Immature natural killer cell (primary cell): ENCODE measurements around the gene HOXD8. TPM values are rescaled to one million over a fixed set of nuclear protein-coding genes. Genes with fewer than 3 reads are reported as not detected.
A peak's percentile ranks its signal among the peaks of the same experiment; 100 is the strongest.

Experiments used
- DNase-seq, 3 donors: peaks; one replicate each; pipeline ENCODE4 v3.0.0; 2022; ENCODE audit warnings: mixed read lengths in 1 of 3
- H3K27ac Mint-ChIP-seq, 6 donors: one replicate each; pipeline ENCODE4 v1.8.0; 2020; ENCODE audit warnings: mixed read lengths in 6 of 6, mild to moderate bottlenecking in 5 of 6, inconsistent platforms in 4 of 6, moderate library complexity in 3 of 6
- H3K27me3 Mint-ChIP-seq, 3 donors: one replicate each; pipeline ENCODE4 v1.8.0; 2020 to 2021; ENCODE audit warnings: low read depth in 3 of 3, mild to moderate bottlenecking in 3 of 3, mixed read lengths in 3 of 3, moderate library complexity in 3 of 3, inconsistent platforms in 1 of 3
- H3K36me3 Mint-ChIP-seq, 3 donors: one replicate each; pipeline ENCODE4 v1.8.0; 2020; ENCODE audit warnings: mixed read lengths in 3 of 3, inconsistent platforms in 2 of 3, mild to moderate bottlenecking in 2 of 3
- H3K4me1 Mint-ChIP-seq, 2 donors: one replicate each; pipeline ENCODE4 v1.8.0; 2020; ENCODE audit warnings: inconsistent platforms in 2 of 2, mild to moderate bottlenecking in 2 of 2, mixed read lengths in 2 of 2, moderate library complexity in 1 of 2
- H3K4me3 Mint-ChIP-seq, 5 donors: one replicate each; pipeline ENCODE4 v1.8.0; 2020; ENCODE audit warnings: mild to moderate bottlenecking in 5 of 5, mixed read lengths in 5 of 5, inconsistent platforms in 3 of 5, moderate library complexity in 3 of 5
- H3K9me3 Mint-ChIP-seq, 6 donors: one replicate each; pipeline ENCODE4 v1.8.0; 2020; ENCODE audit warnings: mild to moderate bottlenecking in 6 of 6, mixed read lengths in 6 of 6, inconsistent platforms in 4 of 6, moderate library complexity in 3 of 6
- polyA plus RNA-seq, 3 donors: library from polyadenylated mRNA; unstranded; fragments of 300-500 nt; fragmentation: Illumina TruSeq; gene quantifications; one replicate each; pipeline ENCODE4 v1.2.3, GENCODE V29; 2021

HOXD8 gene
- polyA plus RNA-seq, 3 donors from 2014 or later = not detected

- peaks cover 32 to 34% of the 10 kb centered on the region in 2 donors for H3K4me1 Mint-ChIP-seq
- peaks cover 0 to 23% (median 4%) of the 10 kb centered on the region in 6 donors for H3K9me3 Mint-ChIP-seq
- peaks cover 0 to 9% (median 0%) of the 10 kb centered on the region in 3 donors for H3K36me3 Mint-ChIP-seq
- H3K27ac Mint-ChIP-seq = no peak overlapping the region
- no peak for DNase-seq
- H3K27me3 Mint-ChIP-seq = peaks cover 61 to 80% (median 80%) of the 10 kb centered on the region in 3 donors
- H3K4me3 Mint-ChIP-seq = peak overlapping the region in 4 of 5 donors; percentile 1 to 57 (median 6)
Observed at GRCh38 chr2:176093898-176094249, 35.6 kb upstream of the HOXD8 start.

GRCh38 chr2:176094349-176094748 lies 35.2 kb upstream of the HOXD8 start:
- Mint-ChIP-seq H3K4me3 (no peak overlapping the region), H3K27me3 (peaks cover 65 to 81% (median 80%) of the 10 kb centered on the region in 3 donors), H3K27ac (no peak overlapping the region), H3K36me3 (peaks cover 0 to 9% (median 0%) of the 10 kb centered on the region in 3 donors), H3K4me1 (peaks cover 32 to 34% of the 10 kb centered on the region in 2 donors), H3K9me3 (peaks cover 0 to 23% (median 4%) of the 10 kb centered on the region in 6 donors)
- no peak for DNase-seq

DNA sequence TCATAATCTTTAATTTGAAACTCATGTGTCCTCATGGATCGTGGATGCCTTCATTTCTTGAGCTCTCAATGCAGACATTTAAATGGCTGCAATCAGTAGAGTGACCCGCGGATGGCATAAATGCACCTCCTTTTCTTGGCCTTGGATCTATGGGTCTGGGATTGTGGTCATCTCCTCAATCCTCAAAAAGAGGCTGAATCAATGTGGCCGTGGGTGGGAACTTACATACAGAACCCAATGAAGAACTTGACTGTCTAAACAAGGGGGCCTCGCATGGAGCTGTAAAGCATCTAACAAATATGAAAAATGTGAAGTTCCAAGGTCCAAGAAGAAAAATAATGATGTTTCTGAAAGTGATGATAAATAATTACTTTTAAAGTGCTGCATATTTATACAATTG lies 34.1 kb upstream of the HOXD8 start:
- peaks cover 0 to 9% (median 0%) of the 10 kb centered on the region in 3 donors for H3K36me3 Mint-ChIP-seq
- H3K4me3 Mint-ChIP-seq = peak overlapping the region in 2 of 5 donors; percentile 14 to 25
- H3K4me1 Mint-ChIP-seq = peaks cover 32 to 34% of the 10 kb centered on the region in 2 donors
- peaks cover 68 to 77% (median 74%) of the 10 kb centered on the region in 3 donors for H3K27me3 Mint-ChIP-seq
- peaks cover 0 to 23% (median 4%) of the 10 kb centered on the region in 6 donors for H3K9me3 Mint-ChIP-seq
- DNase-seq = no peak
- H3K27ac Mint-ChIP-seq = no peak overlapping the region

- no peak for DNase-seq
- H3K27me3 Mint-ChIP-seq = peaks cover 71 to 78% (median 73%) of the 10 kb centered on the region in 3 donors
Observed at GRCh38 chr2:176096243-176096985, 33.1 kb upstream of the HOXD8 start.

DNA sequence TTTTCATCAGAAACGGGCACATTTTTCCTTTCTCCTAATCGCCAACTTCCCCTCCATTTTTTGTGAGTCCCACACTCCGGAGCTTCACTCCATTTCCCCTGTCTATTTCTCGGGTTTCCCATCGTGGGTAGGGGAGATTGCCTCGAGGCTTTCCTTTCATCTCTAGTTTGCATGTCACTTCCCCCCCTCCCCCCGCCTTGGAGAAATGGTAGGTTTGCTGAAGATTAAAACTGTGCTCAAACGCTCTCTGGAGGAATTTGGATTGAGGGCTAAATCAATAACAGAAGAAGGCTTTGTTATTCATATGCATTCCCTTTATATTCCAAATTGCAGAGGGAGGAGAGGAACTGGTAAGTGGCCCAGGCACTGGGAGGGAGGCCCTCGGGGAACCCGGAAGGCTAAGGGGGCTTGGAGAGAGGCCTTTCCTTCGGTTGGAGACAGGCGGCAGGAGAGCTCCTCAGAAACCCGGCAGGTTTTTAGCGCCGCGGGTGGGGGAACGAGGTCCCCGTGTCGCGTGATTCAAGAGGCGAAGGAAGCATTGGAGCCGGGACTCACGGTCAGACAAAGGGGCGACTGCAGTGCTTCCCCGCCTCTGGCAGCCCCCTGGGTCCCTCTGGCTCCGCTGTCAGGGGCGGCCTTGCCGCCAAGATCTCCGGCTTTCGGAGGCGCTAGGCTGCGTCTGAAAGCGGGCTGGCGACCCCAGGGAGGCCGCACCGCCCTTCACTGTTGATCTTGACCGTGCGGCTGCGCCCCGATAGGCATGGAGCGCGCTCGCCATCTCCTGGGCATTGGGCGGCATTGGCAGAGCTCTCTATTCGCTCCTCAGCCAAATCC lies 32.3 kb upstream of the HOXD8 start:
- Mint-ChIP-seq H3K27ac (no peak overlapping the region), H3K36me3 (peaks cover 0 to 9% (median 0%) of the 10 kb centered on the region in 3 donors), H3K4me3 (peak overlapping the region; percentile 78 to 91 (median 84)), H3K9me3 (peaks cover 0 to 23% (median 4%) of the 10 kb centered on the region in 6 donors), H3K27me3 (peaks cover 65 to 77% (median 68%) of the 10 kb centered on the region in 3 donors), H3K4me1 (peaks cover 27 to 32% of the 10 kb centered on the region in 2 donors)
- DNase-seq = peak; percentile 51 to 60 (median 54)

More at GRCh38 chr2:176096243-176096985, 33.1 kb upstream of the HOXD8 start:
- H3K4me1 Mint-ChIP-seq = peaks cover 32 to 34% of the 10 kb centered on the region in 2 donors
- H3K27ac Mint-ChIP-seq = no peak overlapping the region
- peaks cover 0 to 23% (median 4%) of the 10 kb centered on the region in 6 donors for H3K9me3 Mint-ChIP-seq
- peaks cover 0 to 9% (median 0%) of the 10 kb centered on the region in 3 donors for H3K36me3 Mint-ChIP-seq
- peak overlapping the region; percentile 78 to 91 (median 84) for H3K4me3 Mint-ChIP-seq

DNA sequence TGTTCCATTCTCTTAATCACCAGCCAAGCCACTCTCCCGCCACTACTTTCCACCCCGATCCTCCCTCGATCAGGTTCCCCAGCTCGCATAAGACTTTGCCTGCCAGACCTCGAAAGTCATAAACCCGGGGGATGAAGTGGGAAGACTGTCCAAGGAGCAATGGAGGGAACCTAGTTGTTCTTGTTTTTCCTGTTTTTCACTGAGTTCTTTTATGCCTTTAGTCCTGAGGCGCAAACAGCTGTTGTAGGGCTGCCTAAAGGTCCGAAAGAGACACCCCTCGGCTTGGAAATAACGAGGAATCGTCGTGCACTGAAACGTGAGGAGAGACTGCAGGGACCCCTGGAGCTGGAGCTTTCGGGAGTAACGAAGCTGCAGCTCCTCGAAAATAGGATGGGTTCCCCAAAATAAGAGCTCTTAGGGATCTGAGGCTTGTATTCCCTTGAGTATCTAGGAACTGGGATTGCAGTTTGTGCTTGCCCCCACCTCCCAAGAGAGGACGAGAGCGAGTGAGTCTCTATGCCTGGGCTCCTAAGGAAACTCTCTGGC lies 31.6 kb upstream of the HOXD8 start:
- Mint-ChIP-seq H3K27me3 (peaks cover 65 to 83% (median 74%) of the 10 kb centered on the region in 3 donors), H3K4me1 (peaks cover 27 to 32% of the 10 kb centered on the region in 2 donors), H3K9me3 (peaks cover 0 to 23% (median 4%) of the 10 kb centered on the region in 6 donors), H3K27ac (no peak overlapping the region), H3K36me3 (peaks cover 0 to 9% (median 0%) of the 10 kb centered on the region in 3 donors), H3K4me3 (peak overlapping the region; percentile 78 to 91 (median 84))
- DNase-seq = no peak

DNA sequence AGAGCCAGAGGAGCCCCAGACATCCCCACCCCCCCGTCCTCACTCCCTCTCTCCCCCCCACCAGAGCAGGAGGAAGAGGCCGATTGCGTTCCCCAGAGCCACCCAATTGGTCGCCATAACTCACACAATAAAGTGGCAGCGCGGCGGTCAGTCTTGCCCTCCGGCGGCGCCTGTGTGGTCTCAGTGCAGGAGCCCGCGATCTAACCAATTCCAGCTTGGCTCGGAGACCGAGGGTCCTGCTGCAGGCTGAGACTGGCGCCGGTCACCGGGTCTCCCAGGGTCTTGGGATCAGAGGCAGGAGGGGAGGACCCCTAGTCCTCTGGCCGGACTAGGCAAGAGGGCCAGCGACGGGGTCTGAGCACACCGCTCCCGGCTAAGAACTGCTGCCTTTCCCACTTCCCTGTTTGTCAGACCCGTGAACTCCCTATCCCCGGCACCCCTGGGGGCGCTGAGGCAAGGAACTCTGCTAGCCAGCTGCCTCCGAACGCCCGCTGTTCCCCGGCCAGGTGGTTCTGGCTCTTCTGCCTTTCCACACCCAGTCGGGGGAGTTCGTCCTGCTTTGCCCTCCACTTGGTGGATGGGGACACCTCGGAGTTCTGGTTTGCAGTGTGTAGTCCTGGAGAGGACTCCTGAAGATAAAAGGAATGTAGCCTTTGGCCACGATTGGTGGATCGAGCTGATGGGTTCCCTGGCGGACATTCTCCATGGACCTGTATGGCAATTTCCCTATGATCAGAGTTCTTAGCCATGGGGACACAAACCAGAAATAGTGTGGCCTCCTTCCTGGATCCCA lies 30.9 kb upstream of the HOXD8 start:
- Mint-ChIP-seq H3K27ac (no peak overlapping the region), H3K36me3 (peaks cover 0 to 9% (median 0%) of the 10 kb centered on the region in 3 donors), H3K9me3 (peaks cover 0 to 20% (median 4%) of the 10 kb centered on the region in 6 donors), H3K4me1 (peaks cover 24 to 31% of the 10 kb centered on the region in 2 donors), H3K27me3 (peaks cover 68 to 86% (median 75%) of the 10 kb centered on the region in 3 donors), H3K4me3 (no peak overlapping the region)
- no peak for DNase-seq

- peaks cover 66 to 79% (median 71%) of the 10 kb centered on the region in 3 donors for H3K27me3 Mint-ChIP-seq
- peaks cover 20 to 24% of the 10 kb centered on the region in 2 donors for H3K4me1 Mint-ChIP-seq
- no peak overlapping the region for H3K27ac Mint-ChIP-seq
- no peak for DNase-seq
- H3K9me3 Mint-ChIP-seq = peaks cover 0 to 14% (median 4%) of the 10 kb centered on the region in 6 donors
- H3K36me3 Mint-ChIP-seq = peaks cover 0 to 9% (median 0%) of the 10 kb centered on the region in 3 donors
- no peak overlapping the region for H3K4me3 Mint-ChIP-seq
Observed at GRCh38 chr2:176099159-176099727, 30.3 kb upstream of the HOXD8 start.

- Mint-ChIP-seq H3K4me1 (peaks cover 20 to 22% of the 10 kb centered on the region in 2 donors), H3K36me3 (peaks cover 0 to 9% (median 0%) of the 10 kb centered on the region in 3 donors), H3K27me3 (peaks cover 63 to 74% (median 70%) of the 10 kb centered on the region in 3 donors), H3K27ac (no peak within 1 kb of the TSS), H3K9me3 (peaks cover 0 to 10% (median 3%) of the 10 kb centered on the region in 6 donors), H3K4me3 (no peak within 1 kb of the TSS)
- DNase-seq = no peak
Observed at GRCh38 chr2:176099728-176100546, 29.6 kb upstream of the HOXD8 start, which contains the start of gene HOXD12. HOXD12 (plus strand) TSS chr2:176099795; CDS start chr2:176099802, 7 bp downstream.

DNA sequence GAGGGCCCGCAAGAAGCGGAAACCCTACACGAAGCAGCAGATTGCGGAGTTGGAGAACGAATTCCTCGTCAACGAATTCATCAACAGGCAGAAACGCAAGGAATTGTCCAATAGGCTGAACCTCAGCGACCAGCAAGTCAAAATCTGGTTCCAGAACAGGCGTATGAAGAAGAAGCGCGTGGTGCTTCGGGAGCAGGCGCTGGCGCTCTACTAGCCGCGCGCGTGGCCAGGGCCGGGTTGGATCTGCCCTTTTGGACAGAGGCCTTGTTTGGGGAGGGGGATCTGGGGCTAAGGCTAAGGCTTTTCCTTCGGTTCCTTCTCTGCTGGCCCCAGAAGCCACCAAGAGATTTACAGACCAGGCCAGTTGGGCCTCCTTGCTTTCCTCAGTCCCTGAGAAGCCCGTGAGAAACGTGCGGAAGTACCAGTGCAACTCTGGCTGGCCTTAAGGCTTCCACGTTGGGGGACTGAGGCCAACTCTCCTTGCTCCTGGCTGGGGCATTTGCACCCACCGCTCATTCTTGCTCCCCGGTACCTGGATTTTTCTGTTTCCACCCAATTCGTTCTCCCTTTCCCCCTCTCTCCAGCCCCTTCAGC lies 28.9 kb upstream of the HOXD8 start:
- Mint-ChIP-seq H3K27ac (no peak overlapping the region), H3K9me3 (peaks cover 0 to 12% (median under 1%) of the 10 kb centered on the region in 6 donors), H3K36me3 (peaks cover 0 to 5% (median 0%) of the 10 kb centered on the region in 3 donors), H3K27me3 (peaks cover 62 to 74% (median 69%) of the 10 kb centered on the region in 3 donors), H3K4me3 (no peak overlapping the region), H3K4me1 (peaks cover 20 to 22% of the 10 kb centered on the region in 2 donors)
- DNase-seq = no peak

GRCh38 chr2:176101216-176101830 lies 28.2 kb upstream of the HOXD8 start:
- Mint-ChIP-seq H3K27ac (no peak overlapping the region), H3K4me1 (peaks cover 21 to 24% of the 10 kb centered on the region in 2 donors), H3K4me3 (no peak overlapping the region)

More at GRCh38 chr2:176101216-176101830, 28.2 kb upstream of the HOXD8 start:
- Mint-ChIP-seq H3K9me3 (peaks cover 0 to 12% (median 0%) of the 10 kb centered on the region in 6 donors), H3K27me3 (peaks cover 62 to 74% (median 66%) of the 10 kb centered on the region in 3 donors), H3K36me3 (peaks cover 0 to 9% (median 0%) of the 10 kb centered on the region in 3 donors)
- DNase-seq = no peak
